Measurements from ENCODE around the gene KCMF1. TPM values are rescaled to one million over a fixed set of nuclear protein-coding genes. Genes with fewer than 3 reads are reported as not detected.

Gene KCMF1
- total RNA-seq, 1 experiment from 2014 or later: 163 TPM

- H3K36me3 ChIP-seq (ENCODE audit: control insufficient read depth, insufficient read depth, low read length): no peaks in the 10 kb centered on the region; the same call in 1 of the 2 replicates
- peak; percentile 92 for ATAC-seq
- H3K27ac ChIP-seq (ENCODE audit: low read length): peak overlapping the region; percentile 94
- peaks cover 48% of the 10 kb centered on the region for H3K4me1 ChIP-seq (ENCODE audit: control insufficient read depth, insufficient read depth, low read length)
- TF ChIP-seq REST (IDR thresholded peaks at IDR 0.05; ENCODE audit: insufficient read depth in 1 of 2, low read depth in 2 of 2, low read length in 1 of 2) (peak in 1 of 2 experiments; percentile 64; a peak in 2 of 4 replicates), TCF7L2 (IDR thresholded peaks at IDR 0.05; ENCODE audit: low read depth, low read length) (peak; percentile 65; the same call in 1 of the 2 replicates), POLR2AphosphoS5 (IDR thresholded peaks at IDR 0.05; ENCODE audit: low read depth, low read length) (peak; percentile 81; the same call in 1 of the 2 replicates), CTCF (IDR thresholded peaks at IDR 0.05) (no peak), SIN3A (IDR thresholded peaks at IDR 0.05; ENCODE audit: borderline replicate concordance, insufficient read depth, low read depth, low read length) (no peak)
- in situ Hi-C loops (cut with HindIII; ENCODE audit: low pct_unique_long_range_greater_than_20kb, low sequenced_read_pairs): no loop called here
- intact Hi-C loops (cut with micrococcal nuclease; ENCODE audit: unreplicated experiment): no loop called here
- no peaks in the 10 kb centered on the region for H3K27me3 ChIP-seq (ENCODE audit: control insufficient read depth, insufficient read depth, low read length)
- ChIA-PET POLR2A (interaction anchor here (0.7 to 2.4 kb wide), 3 partner anchors 11 to 326 kb away, joined by 9 to 15 read pairs (median 12); no protein-coding TSS in a partner anchor), CTCF (interaction anchor here (1.2 kb wide), 1 partner anchor 32 kb away, joined by 4 read pairs; no protein-coding TSS in a partner anchor)
- H3K4me3 ChIP-seq (ENCODE audit: low read depth in 2 of 2, low read length in 2 of 2): peak overlapping the region in 1 of 2 experiments; percentile 26; a peak in 2 of 4 replicates
- DNase-seq (ENCODE audit: low read depth, low spot score): peak; percentile 97
- no peaks in the 10 kb centered on the region for H3K9me3 ChIP-seq (ENCODE audit: control insufficient read depth, insufficient read depth, low read depth, low read length)
- BruUV-seq (replicated peaks): TSS peak; percentile 67
Observed at GRCh38 chr2:84958135-84959059, 12.6 kb upstream of the KCMF1 start.

- in situ Hi-C loops (cut with HindIII; ENCODE audit: low pct_unique_long_range_greater_than_20kb, low sequenced_read_pairs): no loop called here
- peaks cover 48% of the 10 kb centered on the region for H3K4me1 ChIP-seq (ENCODE audit: control insufficient read depth, insufficient read depth, low read length)
- DNase-seq (ENCODE audit: low read depth, low spot score) (no peak), ATAC-seq (peak; percentile 59)
- H3K4me3 ChIP-seq (ENCODE audit: low read depth in 2 of 2, low read length in 2 of 2): peak overlapping the region in 1 of 2 experiments; percentile 15; a peak in 2 of 4 replicates
- peak overlapping the region; percentile 94 for H3K27ac ChIP-seq (ENCODE audit: low read length)
- no peaks in the 10 kb centered on the region for H3K9me3 ChIP-seq (ENCODE audit: control insufficient read depth, insufficient read depth, low read depth, low read length)
- ChIA-PET CTCF (interaction anchor here (1.2 kb wide), 1 partner anchor 33 kb away, joined by 4 read pairs; no protein-coding TSS in a partner anchor), POLR2A (interaction anchor here (0.7 kb wide), 1 partner anchor 327 kb away, joined by 15 read pairs; no protein-coding TSS in a partner anchor)
- H3K27me3 ChIP-seq (ENCODE audit: control insufficient read depth, insufficient read depth, low read length): no peaks in the 10 kb centered on the region
- no TSS peak for BruUV-seq (replicated peaks)
- no peaks in the 10 kb centered on the region; the same call in 1 of the 2 replicates for H3K36me3 ChIP-seq (ENCODE audit: control insufficient read depth, insufficient read depth, low read length)
- TF ChIP-seq CTCF (IDR thresholded peaks at IDR 0.05) (no peak), REST (IDR thresholded peaks at IDR 0.05; ENCODE audit: insufficient read depth in 1 of 2, low read depth in 2 of 2, low read length in 1 of 2) (no peak), TCF7L2 (IDR thresholded peaks at IDR 0.05; ENCODE audit: low read depth, low read length) (no peak), SIN3A (IDR thresholded peaks at IDR 0.05; ENCODE audit: borderline replicate concordance, insufficient read depth, low read depth, low read length) (no peak), POLR2AphosphoS5 (IDR thresholded peaks at IDR 0.05; ENCODE audit: low read depth, low read length) (no peak; the same call in 1 of the 2 replicates)
- intact Hi-C loops (cut with micrococcal nuclease; ENCODE audit: unreplicated experiment): no loop called here
Observed at GRCh38 chr2:84959095-84959565, 11.8 kb upstream of the KCMF1 start.
